DMS 273 (cell line): Measurements from ENCODE around the gene ZNF776.
"Not testable (repeated sequence)": the region's sequence is repeated elsewhere in the genome, so short reads cannot be mapped to it uniquely, and the experiment has no call there.

Experiments used
- DNase-seq: peaks from one replicate; lab custom pipeline; 2025; ENCODE audit not compliant: unreplicated experiment; lab: John Stamatoyannopoulos, UW

Gene ZNF776

GRCh38 chr19:57776764-57777296 lies 30.2 kb downstream of the ZNF776 start:
- DNase-seq, result no peak

- DNase-seq, result no peak
Observed at GRCh38 chr19:57778336-57778735, 31.7 kb downstream of the ZNF776 start.

GRCh38 chr19:57779220-57779845 lies 32.7 kb downstream of the ZNF776 start:
- DNase-seq, result no peak

GRCh38 chr19:57786286-57786685 lies 39.7 kb downstream of the ZNF776 start:
- DNase-seq, result no peak

GRCh38 chr19:57786906-57787305 lies 40.3 kb downstream of the ZNF776 start:
- DNase-seq, result no peak

- no peak for DNase-seq
Observed at GRCh38 chr19:57788114-57788692, 41.6 kb downstream of the ZNF776 start.

- DNase-seq, result no peak
Observed at GRCh38 chr19:57789288-57789687, 42.7 kb downstream of the ZNF776 start.

GRCh38 chr19:57796580-57796979 lies 50.0 kb downstream of the ZNF776 start:
- DNase-seq, result not testable (repeated sequence)

- DNase-seq, result no peak
Observed at GRCh38 chr19:57800696-57801095, 54.1 kb downstream of the ZNF776 start.

GRCh38 chr19:57802269-57802668 lies 55.7 kb downstream of the ZNF776 start:
- no peak for DNase-seq

GRCh38 chr19:57803265-57803593 lies 56.6 kb downstream of the ZNF776 start:
- DNase-seq, result no peak

- no peak for DNase-seq
Observed at GRCh38 chr19:57803594-57804325, 57.1 kb downstream of the ZNF776 start.

GRCh38 chr19:57807541-57807940 lies 60.9 kb downstream of the ZNF776 start:
- no peak for DNase-seq
